Endothelial cell of umbilical vein (primary cell): ENCODE measurements around the gene ZC3H18. TPM values are rescaled to one million over a fixed set of nuclear protein-coding genes. Genes with fewer than 3 reads are reported as not detected.

Experiments
- BruUV-seq: library from RNA; stranded (reverse); fragments of 400-500 nt; replicated peaks from 2 replicates; lab custom pipeline; 2021; lab: Mats Ljungman, UMichigan
- CTCF ChIA-PET: fragments of 300-600, 350-600 bp; sonication (Branson Sonifier 250); formaldehyde crosslinking; loops from one replicate; lab custom pipeline; 2021; ENCODE audit warnings: antibody characterized with exemption, inconsistent platforms; lab: Charles Lee
- POLR2A ChIA-PET: fragments of 300-600, 350-600 bp; sonication (Branson Sonifier 250); formaldehyde crosslinking; loops from one replicate; lab custom pipeline; 2021; ENCODE audit warnings: antibody characterized with exemption, inconsistent platforms; lab: Charles Lee
- DNase-seq: peaks from one replicate; pipeline ENCODE4 v3.0.0-alpha.2; 2011; ENCODE audit warnings: low read depth, low spot score
- FAIRE-seq: peaks from 2 replicates; lab custom pipeline; 2011; peaks lifted over from hg19 to GRCh38; lab: Jason Lieb, UNC
- H2AFZ ChIP-seq: 2 replicates; pipeline ENCODE4 v1.6.0; 2012; ENCODE audit warnings: low read depth, low read length, control low read depth, inconsistent platforms
- H3K27ac ChIP-seq: 2 replicates; pipeline ENCODE4 v1.5.1; 2011; ENCODE audit warnings: low read depth, mild to moderate bottlenecking, control low read depth, low read length, moderate library complexity; ENCODE audit not compliant: insufficient read depth
- H3K27me3 ChIP-seq, 2 experiments: 2 replicates each; pipeline versions ENCODE4 v1.6.0 to v1.6.1; 2011; ENCODE audit warnings: low read length in 2 of 2, mixed read lengths in 1 of 2; ENCODE audit not compliant: control insufficient read depth in 2 of 2, insufficient read depth in 2 of 2
- H3K36me3 ChIP-seq, 2 experiments: 2 replicates in 1 of 2; 3 replicates in 1 of 2; pipeline ENCODE4 v1.5.1; 2011; ENCODE audit warnings: low read length in 2 of 2, mild to moderate bottlenecking in 1 of 2, moderate library complexity in 1 of 2; ENCODE audit not compliant: control insufficient read depth in 2 of 2, insufficient read depth in 2 of 2; ENCODE audit errors: extremely low read depth in 1 of 2
- H3K4me1 ChIP-seq: 3 replicates; pipeline ENCODE4 v1.5.1; 2011; ENCODE audit warnings: mild to moderate bottlenecking, low read length; ENCODE audit not compliant: control insufficient read depth, insufficient read depth; ENCODE audit errors: extremely low read depth
- H3K4me2 ChIP-seq: 2 replicates; pipeline ENCODE4 v1.6.1; 2011; ENCODE audit warnings: low read length, control low read depth, mixed read lengths; ENCODE audit not compliant: insufficient read depth
- H3K4me3 ChIP-seq, 3 experiments: fragments of 200-600 bp in 1 of 3; sonication (generic), shearing (Covaris generic) in 1 of 3; replicated peaks in 1 of 3; 2 replicates each; pipeline ENCODE4 v1.5.1; 2011 to 2016; ENCODE audit warnings: control low read depth in 3 of 3, low read length in 3 of 3, mild to moderate bottlenecking in 2 of 3, inconsistent platforms in 1 of 3, low read depth in 1 of 3, moderate library complexity in 1 of 3; ENCODE audit not compliant: insufficient read depth in 1 of 3
- H3K79me2 ChIP-seq: 2 replicates; pipeline ENCODE4 v1.6.0; 2012; ENCODE audit warnings: low read length, inconsistent platforms; ENCODE audit not compliant: control insufficient read depth, insufficient read depth
- H3K9ac ChIP-seq: replicated peaks from 2 replicates; pipeline ENCODE3; 2011; ENCODE audit warnings: low read length, control low read depth; ENCODE audit not compliant: insufficient read depth; ENCODE audit errors: extremely low read depth
- H3K9me1 ChIP-seq: replicated peaks from 3 replicates; pipeline ENCODE4 v1.6.0; 2011; ENCODE audit warnings: mild to moderate bottlenecking, low read length; ENCODE audit not compliant: control insufficient read depth, insufficient read depth; ENCODE audit errors: extremely low read depth
- H3K9me3 ChIP-seq: replicated peaks from 2 replicates; pipeline ENCODE4 v1.5.1; 2012; ENCODE audit warnings: low read length, inconsistent platforms; ENCODE audit not compliant: control insufficient read depth, insufficient read depth
- H4K20me1 ChIP-seq: replicated peaks from 2 replicates; pipeline ENCODE3; 2011; ENCODE audit warnings: mild to moderate bottlenecking, low read length; ENCODE audit not compliant: control insufficient read depth, insufficient read depth; ENCODE audit errors: extremely low read depth
- CTCF ChIP-seq, 2 donors: IDR thresholded peaks; 1 replicate in 1 of 2; 2 replicates in 1 of 2; pipeline ENCODE4 v1.5.1; 2011; ENCODE audit warnings: low read length in 2 of 2, mild to moderate bottlenecking in 2 of 2, moderate library complexity in 2 of 2, control low read depth in 1 of 2, inconsistent platforms in 1 of 2, low read depth in 1 of 2; ENCODE audit not compliant: insufficient read depth in 1 of 2; ENCODE audit errors: extremely low read depth in 1 of 2
- EZH2 ChIP-seq: IDR thresholded peaks from 2 replicates; pipeline ENCODE4 v1.6.1; 2012; ENCODE audit warnings: borderline replicate concordance, low read depth, mild to moderate bottlenecking, moderate library complexity, low read length, inconsistent platforms; ENCODE audit not compliant: severe bottlenecking
- FOS ChIP-seq: IDR thresholded peaks from 2 replicates; pipeline ENCODE4 v1.6.1; 2011; ENCODE audit warnings: mild to moderate bottlenecking, low read length, moderate library complexity, borderline replicate concordance; ENCODE audit not compliant: insufficient read depth
- GATA2 ChIP-seq: IDR thresholded peaks from 2 replicates; pipeline ENCODE4 v1.7.0; 2011; ENCODE audit warnings: low read depth, mild to moderate bottlenecking, moderate library complexity, mixed read lengths, low read length; ENCODE audit not compliant: insufficient read length, insufficient read depth
- JUN ChIP-seq: IDR thresholded peaks from 2 replicates; pipeline ENCODE4 v1.6.1; 2011; ENCODE audit warnings: borderline replicate concordance, low read depth; ENCODE audit not compliant: insufficient read length, insufficient read depth
- MAX ChIP-seq: IDR thresholded peaks from 2 replicates; pipeline ENCODE4 v1.6.1; 2011; ENCODE audit not compliant: insufficient read depth, insufficient read length
- POLR2A ChIP-seq: IDR thresholded peaks from 2 replicates; pipeline ENCODE4 v1.6.1; 2012; ENCODE audit warnings: low read depth, mild to moderate bottlenecking, control low read depth, low read length
- POLR2AphosphoS5 ChIP-seq: IDR thresholded peaks from 2 replicates; pipeline ENCODE4 v1.6.1; 2012; ENCODE audit warnings: low read depth, mild to moderate bottlenecking, control low read depth, low read length, moderate library complexity; ENCODE audit not compliant: insufficient read depth
- dilution Hi-C: fragments of 300-500 bp; cut with MboI; formaldehyde crosslinking; loops from one replicate; pipeline ENCODE4 v1.15.0; 2019; ENCODE audit warnings: low sequenced_read_pairs; ENCODE audit not compliant: extremely low pct_ligation_motif_present
- intact Hi-C: fragments of 100-400 bp; cut with micrococcal nuclease; formaldehyde crosslinking; loops from one replicate; pipeline ENCODE4 v1.10.0; 2022
- polyA plus RNA-seq, 4 experiments: library from polyadenylated mRNA; depleted of rRNA in 3 of 4; stranded (reverse) in 3 of 4; unstranded in 1 of 4; fragments of >200 nt; gene quantifications; 2 replicates each; pipeline versions ENCODE4 v1.2.1 to v1.2.3, GENCODE V29; 2011 to 2012; ENCODE audit warnings: missing spikeins in 1 of 4
- total RNA-seq: library from RNA; stranded (reverse); gene quantifications from 2 replicates; pipeline ENCODE4 v1.2.3, GENCODE V29; 2021

ZC3H18 gene
- total and polyA plus RNA-seq, 2 donors (not counting 3 experiments of a cell fraction or from before 2014, with no cell fraction given), result 12.1 to 52.8 TPM

- Histone ChIP-seq H2AFZ (no peak within 1 kb of the TSS), H3K4me1 (peaks cover 8% of the 10 kb centered on the region), H3K4me3 (no peak within 1 kb of the TSS), H4K20me1 (no peaks in the 10 kb centered on the region), H3K9me3 (no peaks in the 10 kb centered on the region), H3K9ac (no peak within 1 kb of the TSS), H3K79me2 (no peaks in the 10 kb centered on the region), H3K4me2 (no peak within 1 kb of the TSS), H3K36me3 (no peaks in the 10 kb centered on the region), H3K9me1 (no peaks in the 10 kb centered on the region), H3K27ac (no peak within 1 kb of the TSS), H3K27me3 (peaks cover 9 to 19% of the 10 kb centered on the region in 2 experiments)
- POLR2A ChIA-PET, result no interaction called here
- CTCF ChIA-PET, result no interaction called here
- intact Hi-C loops, result no loop called here
- DNase-seq (no peak), FAIRE-seq (no peak)
- TF ChIP-seq POLR2A (no peak), EZH2 (peak; percentile 24)
- dilution Hi-C loops, result no loop called here
- no TSS peak for BruUV-seq
Measured at GRCh38 chr16:88638323-88639230, 68.4 kb downstream of the ZC3H18 start, which contains the start of gene IL17C. Gene IL17C, plus strand, starts transcription at chr16:88638572. Its CDS starts 70 bp downstream, at chr16:88638642.

GRCh38 chr16:88639231-88640038, 69.2 kb downstream of the ZC3H18 start:
- H3K79me2 ChIP-seq, result no peaks in the 10 kb centered on the region
- TF ChIP-seq EZH2 (peak; percentile 16), JUN (no peak), CTCF (IDR thresholded peaks at IDR 0.05; ENCODE audit: extremely low read depth in 1 of 2, insufficient read depth in 1 of 2, low read depth in 1 of 2, low read length in 2 of 2) (no peak), FOS (no peak), GATA2 (no peak), POLR2AphosphoS5 (no peak), MAX (no peak)
- H3K4me3 ChIP-seq, result no peak overlapping the region
- FAIRE-seq (no peak), DNase-seq (no peak)
- H3K27me3 ChIP-seq, result peaks cover 9 to 19% of the 10 kb centered on the region in 2 experiments
- H3K27ac ChIP-seq, result no peak overlapping the region
- no peak overlapping the region for H3K4me2 ChIP-seq
- dilution Hi-C loops (no loop called here), intact Hi-C loops (no loop called here)
- H4K20me1 ChIP-seq, result no peaks in the 10 kb centered on the region
- H3K4me1 ChIP-seq, result peaks cover 3% of the 10 kb centered on the region
- no peak overlapping the region for H2AFZ ChIP-seq
- H3K9me1 ChIP-seq, result no peaks in the 10 kb centered on the region
- no peaks in the 10 kb centered on the region for H3K9me3 ChIP-seq
- H3K9ac ChIP-seq, result no peak overlapping the region
- no TSS peak for BruUV-seq
- CTCF ChIA-PET, result no interaction called here
- no peaks in the 10 kb centered on the region for H3K36me3 ChIP-seq
- POLR2A ChIA-PET, result no interaction called here
